ENCODE results near the gene FAM78A.

DNA sequence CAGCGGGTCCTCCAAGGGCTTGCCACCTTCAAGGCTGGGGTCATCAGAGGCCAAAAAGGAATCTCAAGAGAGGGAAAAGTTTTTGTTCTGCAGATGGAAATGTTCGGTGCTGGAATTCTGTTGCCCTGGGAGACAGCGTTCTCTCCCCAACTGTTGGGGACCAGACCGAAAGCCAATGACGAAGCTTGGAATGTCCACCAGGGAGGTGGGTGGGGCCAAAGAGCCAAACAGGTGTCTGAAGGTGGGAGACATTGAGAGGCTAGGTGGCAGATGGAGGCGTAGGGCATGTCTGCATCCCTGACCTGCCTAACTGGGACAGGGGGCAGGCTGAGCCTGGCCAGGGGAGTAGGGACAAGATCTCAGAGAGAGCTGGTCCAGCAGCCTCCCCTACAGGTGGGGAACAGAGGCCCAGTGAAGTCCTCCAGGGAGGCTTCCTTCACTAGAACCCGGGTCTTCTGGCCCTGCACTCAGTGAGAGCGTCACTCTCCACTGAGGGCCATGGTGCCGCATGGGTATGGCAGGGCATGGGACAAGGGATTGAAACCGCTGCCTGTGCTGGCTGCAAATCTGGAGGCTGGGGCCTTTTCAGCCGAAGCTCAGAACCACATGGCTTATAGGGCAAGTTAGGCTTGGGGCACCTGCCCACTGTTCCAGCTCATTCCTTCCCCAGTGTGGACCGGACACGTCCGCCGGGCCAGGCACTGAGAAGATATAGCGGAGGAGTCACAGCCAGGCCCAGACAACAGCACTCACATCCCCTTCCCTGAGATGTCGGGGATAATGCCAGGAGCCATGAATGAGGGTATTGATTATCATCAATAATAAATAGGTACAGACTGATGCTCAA is 5.0 kb upstream of the FAM78A start:
- TF ChIP-seq, protein P1, sequence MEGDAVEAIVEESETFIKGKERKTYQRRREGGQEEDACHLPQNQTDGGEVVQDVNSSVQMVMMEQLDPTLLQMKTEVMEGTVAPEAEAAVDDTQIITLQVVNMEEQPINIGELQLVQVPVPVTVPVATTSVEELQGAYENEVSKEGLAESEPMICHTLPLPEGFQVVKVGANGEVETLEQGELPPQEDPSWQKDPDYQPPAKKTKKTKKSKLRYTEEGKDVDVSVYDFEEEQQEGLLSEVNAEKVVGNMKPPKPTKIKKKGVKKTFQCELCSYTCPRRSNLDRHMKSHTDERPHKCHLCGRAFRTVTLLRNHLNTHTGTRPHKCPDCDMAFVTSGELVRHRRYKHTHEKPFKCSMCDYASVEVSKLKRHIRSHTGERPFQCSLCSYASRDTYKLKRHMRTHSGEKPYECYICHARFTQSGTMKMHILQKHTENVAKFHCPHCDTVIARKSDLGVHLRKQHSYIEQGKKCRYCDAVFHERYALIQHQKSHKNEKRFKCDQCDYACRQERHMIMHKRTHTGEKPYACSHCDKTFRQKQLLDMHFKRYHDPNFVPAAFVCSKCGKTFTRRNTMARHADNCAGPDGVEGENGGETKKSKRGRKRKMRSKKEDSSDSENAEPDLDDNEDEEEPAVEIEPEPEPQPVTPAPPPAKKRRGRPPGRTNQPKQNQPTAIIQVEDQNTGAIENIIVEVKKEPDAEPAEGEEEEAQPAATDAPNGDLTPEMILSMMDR (IDR thresholded peaks at IDR 0.05; ENCODE audit: insufficient read depth, low read depth, low read length): no peak
- no peak for TF ChIP-seq EZH2 (IDR thresholded peaks at IDR 0.05; ENCODE audit: insufficient read depth, low read length)

Measured in astrocyte (in vitro differentiated cells and primary cell).